H1 (cell line): Measurements from ENCODE around the gene CEP97. TPM values are rescaled to one million over a fixed set of nuclear protein-coding genes. Genes with fewer than 3 reads are reported as not detected.

Source experiments
- CTCF ChIA-PET: fragments of 300-600 bp; sonication (Branson Sonifier 250); formaldehyde crosslinking; loops from one replicate; lab custom pipeline; 2021; ENCODE audit not compliant: partially characterized antibody; lab: Charles Lee
- POLR2A ChIA-PET: fragments of 300-600 bp; sonication (Branson Sonifier 250); formaldehyde crosslinking; loops from one replicate; lab custom pipeline; 2021; ENCODE audit warnings: inconsistent platforms; ENCODE audit not compliant: partially characterized antibody; lab: Charles Lee
- DNase-seq, 2 experiments: peaks; one replicate each; pipeline versions ENCODE4 v3.0.0 to v3.0.0-alpha.2; 2010 to 2022; ENCODE audit warnings: low spot score in 2 of 2, low read depth in 1 of 2, mixed read lengths in 1 of 2
- FAIRE-seq: peaks from 2 replicates; lab custom pipeline; 2011; peaks lifted over from hg19 to GRCh38; lab: Jason Lieb, UNC
- H2AFZ ChIP-seq: 2 replicates; pipeline ENCODE4 v1.8.1; 2012; ENCODE audit warnings: low read length, inconsistent platforms
- H2AK5ac ChIP-seq: 2 replicates; pipeline ENCODE4 v1.6.1; 2013; ENCODE audit warnings: low read depth, low read length
- H2BK120ac ChIP-seq: replicated peaks from 2 replicates; pipeline ENCODE3; 2013; ENCODE audit warnings: low read depth, low read length, inconsistent platforms
- H2BK12ac ChIP-seq: 2 replicates; pipeline ENCODE4 v1.6.1; 2013; ENCODE audit warnings: low read depth, low read length
- H2BK15ac ChIP-seq: 2 replicates; pipeline ENCODE4 v1.6.1; 2013; ENCODE audit warnings: low read length
- H2BK20ac ChIP-seq: 2 replicates; pipeline ENCODE4 v1.6.1; 2013; ENCODE audit warnings: low read length
- H2BK5ac ChIP-seq: 2 replicates; pipeline ENCODE4 v1.6.1; 2013; ENCODE audit warnings: low read depth, low read length
- H3K14ac ChIP-seq: 2 replicates; pipeline ENCODE4 v1.6.1; 2013; ENCODE audit warnings: inconsistent platforms; ENCODE audit not compliant: insufficient read length
- H3K18ac ChIP-seq: 2 replicates; pipeline ENCODE4 v1.6.1; 2013; ENCODE audit warnings: low read length; ENCODE audit errors: extremely low read depth
- H3K23ac ChIP-seq: 2 replicates; pipeline ENCODE4 v1.6.1; 2013; ENCODE audit warnings: inconsistent platforms; ENCODE audit not compliant: insufficient read length
- H3K23me2 ChIP-seq: 2 replicates; pipeline ENCODE4 v1.6.1; 2013; ENCODE audit warnings: low read depth, low read length
- H3K27ac ChIP-seq: 2 replicates; pipeline ENCODE4 v1.6.1; 2011; ENCODE audit warnings: low read depth, low read length, inconsistent platforms
- H3K27me3 ChIP-seq, 4 experiments: replicated peaks in 1 of 4; 1 replicate in 1 of 4; 2 replicates in 3 of 4; pipeline versions ENCODE4 v1.6.1 to v1.8.1; 2011 to 2013; ENCODE audit warnings: low read length in 3 of 4, mild to moderate bottlenecking in 3 of 4, inconsistent platforms in 2 of 4, mixed read lengths in 2 of 4, moderate library complexity in 1 of 4; ENCODE audit not compliant: control insufficient read depth in 3 of 4, insufficient read depth in 3 of 4; ENCODE audit errors: extremely low read depth in 1 of 4
- H3K36me3 ChIP-seq, 4 experiments: 2 replicates each; pipeline versions ENCODE4 v1.6.1 to v1.8.1; 2011 to 2013; ENCODE audit warnings: mild to moderate bottlenecking in 4 of 4, low read length in 3 of 4, moderate library complexity in 2 of 4, control low read depth in 1 of 4, inconsistent platforms in 1 of 4; ENCODE audit not compliant: insufficient read depth in 4 of 4, control insufficient read depth in 2 of 4
- H3K4ac ChIP-seq: replicated peaks from 2 replicates; pipeline ENCODE3; 2013; ENCODE audit warnings: low read length, low read depth, mixed read lengths, inconsistent platforms; ENCODE audit not compliant: insufficient read length
- H3K4me1 ChIP-seq, 4 experiments: replicated peaks in 1 of 4; 1 replicate in 1 of 4; 2 replicates in 3 of 4; pipeline versions ENCODE4 v1.6.1 to v1.8.1; 2011 to 2013; ENCODE audit warnings: low read length in 3 of 4, inconsistent platforms in 2 of 4, mixed read lengths in 1 of 4; ENCODE audit not compliant: insufficient read depth in 4 of 4, control insufficient read depth in 3 of 4
- H3K4me2 ChIP-seq, 2 experiments: 2 replicates each; pipeline versions ENCODE4 v1.6.1 to v1.8.1; 2011 to 2013; ENCODE audit warnings: low read depth in 2 of 2, low read length in 2 of 2, control low read depth in 1 of 2, inconsistent platforms in 1 of 2, mild to moderate bottlenecking in 1 of 2; ENCODE audit not compliant: insufficient read depth in 1 of 2
- H3K4me3 ChIP-seq, 4 experiments: fragments of 200-600, 300-600 bp in 1 of 4; sonication (generic), shearing (Covaris generic), sonication (Bioruptor Twin) in 1 of 4; 2 replicates each; pipeline versions ENCODE4 v1.5.1 to v1.8.1; 2011 to 2016; ENCODE audit warnings: low read length in 4 of 4, low read depth in 3 of 4, control low read depth in 2 of 4, inconsistent platforms in 2 of 4, mild to moderate bottlenecking in 2 of 4, mixed read lengths in 1 of 4, moderate library complexity in 1 of 4; ENCODE audit not compliant: insufficient read depth in 2 of 4; ENCODE audit errors: extremely low read depth in 1 of 4
- H3K56ac ChIP-seq: replicated peaks from 2 replicates; pipeline ENCODE3; 2013; ENCODE audit warnings: low read depth, mild to moderate bottlenecking, mixed read lengths, low read length, inconsistent platforms; ENCODE audit not compliant: insufficient read length
- H3K79me1 ChIP-seq: 2 replicates; pipeline ENCODE4 v1.6.1; 2013; ENCODE audit warnings: low read depth, low read length, control low read depth
- H3K79me2 ChIP-seq, 2 experiments: 2 replicates each; pipeline versions ENCODE4 v1.6.1 to v1.8.1; 2012 to 2013; ENCODE audit warnings: low read length in 2 of 2, mild to moderate bottlenecking in 2 of 2, inconsistent platforms in 1 of 2; ENCODE audit not compliant: insufficient read depth in 2 of 2, control insufficient read depth in 1 of 2
- H3K9ac ChIP-seq, 4 experiments: replicated peaks in 1 of 4; 1 replicate in 1 of 4; 2 replicates in 3 of 4; pipeline versions ENCODE4 v1.6.1 to v1.8.1; 2011 to 2013; ENCODE audit warnings: low read depth in 3 of 4, low read length in 3 of 4, control low read depth in 2 of 4, mild to moderate bottlenecking in 2 of 4, moderate library complexity in 2 of 4, inconsistent platforms in 1 of 4; ENCODE audit errors: extremely low read depth in 1 of 4
- H3K9me3 ChIP-seq, 2 experiments: 2 replicates each; pipeline versions ENCODE4 v1.6.1 to v1.8.1; 2012 to 2013; ENCODE audit warnings: mild to moderate bottlenecking in 2 of 2, moderate library complexity in 2 of 2, control low read depth in 1 of 2, inconsistent platforms in 1 of 2, low read depth in 1 of 2, low read length in 1 of 2, mixed read lengths in 1 of 2; ENCODE audit not compliant: insufficient read depth in 2 of 2
- H4K20me1 ChIP-seq, 2 experiments: replicated peaks in 1 of 2; 2 replicates each; pipeline versions ENCODE3 to v1.8.1; 2011 to 2013; ENCODE audit warnings: inconsistent platforms in 2 of 2, low read length in 2 of 2, mild to moderate bottlenecking in 1 of 2; ENCODE audit not compliant: insufficient read depth in 2 of 2, control insufficient read depth in 1 of 2
- H4K5ac ChIP-seq: 2 replicates; pipeline ENCODE4 v1.6.1; 2013; ENCODE audit warnings: low read length, low read depth, mixed read lengths, inconsistent platforms; ENCODE audit not compliant: insufficient read length
- H4K8ac ChIP-seq: 2 replicates; pipeline ENCODE4 v1.8.0; 2013; ENCODE audit warnings: mild to moderate bottlenecking, moderate library complexity, low read length, inconsistent platforms; ENCODE audit not compliant: insufficient read depth; ENCODE audit errors: extremely low read depth
- H4K91ac ChIP-seq: replicated peaks from 2 replicates; pipeline ENCODE3; 2013; ENCODE audit warnings: low read length, mixed read lengths, inconsistent platforms; ENCODE audit not compliant: insufficient read length
- ASH2L ChIP-seq: fragments of 200-600, 300-600 bp; sonication (generic); IDR thresholded peaks from one replicate; pipeline ENCODE4 v1.7.1; 2017; ENCODE audit warnings: low read length
- CTCF ChIP-seq, 3 experiments: IDR thresholded peaks; 1 replicate in 2 of 3; 2 replicates in 1 of 3; pipeline versions ENCODE4 v1.5.1 to v1.6.1; 2011; ENCODE audit warnings: low read length in 3 of 3, mild to moderate bottlenecking in 3 of 3, inconsistent platforms in 2 of 3, low read depth in 1 of 3, moderate library complexity in 1 of 3; ENCODE audit not compliant: insufficient read depth in 1 of 3; ENCODE audit errors: control extremely low read depth in 1 of 3
- EGR1 ChIP-seq: IDR thresholded peaks from 2 replicates; pipeline ENCODE4 v1.6.1; 2011; ENCODE audit warnings: low read depth, low read length, borderline replicate concordance
- GTF2F1 ChIP-seq: IDR thresholded peaks from 2 replicates; pipeline ENCODE4 v1.6.1; 2012; ENCODE audit warnings: low read depth, low read length, improper control_type of control experiment, borderline replicate concordance
- HDAC6 ChIP-seq: IDR thresholded peaks from one replicate; pipeline ENCODE4 v1.7.1; 2012; ENCODE audit warnings: low read depth, mild to moderate bottlenecking, inconsistent platforms, low read length, moderate library complexity
- POLR2AphosphoS5 ChIP-seq: IDR thresholded peaks from 2 replicates; pipeline ENCODE4 v1.6.1; 2011; ENCODE audit warnings: low read depth, low read length
- SIX5 ChIP-seq: IDR thresholded peaks from 2 replicates; pipeline ENCODE4 v1.6.1; 2011; ENCODE audit warnings: mild to moderate bottlenecking, low read depth, low read length
- SP4 ChIP-seq: IDR thresholded peaks from 2 replicates; pipeline ENCODE4 v1.6.1; 2012; ENCODE audit warnings: low read length, inconsistent platforms
- TCF12 ChIP-seq: IDR thresholded peaks from 2 replicates; pipeline ENCODE4 v1.6.1; 2011; ENCODE audit warnings: low read depth, mild to moderate bottlenecking, low read length
- polyA plus RNA-seq, 7 experiments: library from polyadenylated mRNA; depleted of rRNA in 3 of 7; stranded (reverse) in 5 of 7; unstranded in 2 of 7; fragments of >200 nt in 5 of 7; fragments of 200-250 nt in 2 of 7; gene quantifications; 1 replicate in 5 of 7; 2 replicates in 1 of 7; 4 replicates in 1 of 7; pipeline versions ENCODE4 v1.2.1 to v1.2.3, GENCODE V29; 2011 to 2013; ENCODE audit warnings: missing spikeins in 2 of 7, mixed read lengths in 2 of 7
- total RNA-seq: library from RNA; stranded (reverse); fragmentation: NEBNext Ultra II Directional; extraction: Animal tissue kit (Norgen Biotek cat#: 25700); gene quantifications from 2 replicates; pipeline ENCODE4 v1.2.1, GENCODE V29; 2021
- TF ChIP-seq, protein P1 (sequence below): IDR thresholded peaks from 2 replicates; pipeline ENCODE4 v1.6.1; 2012; ENCODE audit warnings: inconsistent platforms

Gene CEP97
- total and polyA plus RNA-seq, 2 of the 8 experiments (the other 6 are each of a cell fraction or from before 2014, with no cell fraction given), result 1.6 to 13.2 TPM

DNA sequence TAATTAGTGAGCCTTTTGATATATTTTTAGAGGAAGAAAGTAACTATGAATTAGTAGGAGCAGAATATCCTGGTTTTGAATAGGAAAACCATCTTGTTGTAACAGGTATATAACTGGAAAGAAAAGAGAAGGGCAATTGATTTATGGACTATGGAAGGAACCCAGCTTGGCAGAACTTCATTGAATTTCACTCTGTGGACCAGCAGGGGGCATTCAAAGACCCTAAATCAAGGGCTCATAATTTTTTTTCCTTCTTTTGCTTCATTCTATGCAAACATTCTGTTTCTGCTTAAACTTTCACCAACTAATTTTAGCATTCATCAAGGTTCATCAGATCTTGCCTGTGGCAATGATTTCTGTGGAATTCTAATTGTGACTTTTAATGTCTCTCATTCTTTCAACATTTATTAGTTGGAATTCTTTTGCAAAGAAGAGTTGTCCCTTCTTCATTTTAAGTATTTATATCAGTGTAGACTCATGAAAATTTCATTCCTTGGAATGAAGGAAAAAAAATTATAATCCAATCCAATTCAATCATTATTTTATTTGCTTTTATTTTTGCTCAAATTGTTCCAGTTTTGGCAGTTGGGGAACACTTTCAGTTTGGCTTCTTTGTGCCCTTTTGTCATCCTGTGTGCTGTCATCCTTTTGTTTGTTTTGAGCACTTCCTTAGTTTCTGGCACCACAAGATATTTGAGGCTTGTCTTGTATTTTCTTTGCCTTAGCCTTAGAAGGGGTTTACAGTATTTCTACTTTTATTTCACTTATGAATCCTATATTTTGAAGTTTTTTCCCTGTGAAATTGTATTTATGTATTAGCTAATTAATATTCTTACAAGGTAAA is 85.0 kb downstream of the CEP97 start:
- H4K20me1 ChIP-seq, result no peaks in the 10 kb centered on the region
- H2BK12ac ChIP-seq, result no peak overlapping the region
- H4K5ac ChIP-seq, result no peak overlapping the region
- H3K23me2 ChIP-seq, result no peaks in the 10 kb centered on the region
- H2AFZ ChIP-seq, result no peak overlapping the region
- H3K27ac ChIP-seq, result no peak overlapping the region
- H4K8ac ChIP-seq, result no peak overlapping the region
- no peaks in the 10 kb centered on the region for H3K27me3 ChIP-seq
- no peak overlapping the region for H2AK5ac ChIP-seq
- no peak overlapping the region for H3K56ac ChIP-seq
- no peaks in the 10 kb centered on the region for H3K9me3 ChIP-seq
- no peak overlapping the region for H4K91ac ChIP-seq
- FAIRE-seq (peak; percentile 7), DNase-seq (no peak)
- H3K79me2 ChIP-seq, result no peaks in the 10 kb centered on the region
- no peak overlapping the region for H3K9ac ChIP-seq
- H3K4me1 ChIP-seq, result no peaks in the 10 kb centered on the region
- no peak overlapping the region for H2BK15ac ChIP-seq
- CTCF ChIA-PET, result interaction anchor here (0.6 to 8.8 kb wide), 17 partner anchors 13 to 735 kb away, joined by 3 to 174 read pairs (median 4); no protein-coding TSS in a partner anchor
- POLR2A ChIA-PET, result interaction anchor here (0.9 to 3.4 kb wide), 2 partner anchors 37 to 40 kb away, joined by 5 to 9 read pairs; partner anchors contain the start of gene NFKBIZ
- no peak overlapping the region for H2BK5ac ChIP-seq
- no peaks in the 10 kb centered on the region for H3K79me1 ChIP-seq
- no peak overlapping the region for H2BK20ac ChIP-seq
- no peak overlapping the region for H3K14ac ChIP-seq
- no peak overlapping the region for H2BK120ac ChIP-seq
- no peaks in the 10 kb centered on the region; a peak in 1 of 8 replicates for H3K36me3 ChIP-seq
- H3K23ac ChIP-seq, result no peak overlapping the region
- no peak overlapping the region for H3K4me2 ChIP-seq
- no peak overlapping the region for H3K18ac ChIP-seq
- H3K4me3 ChIP-seq, result no peak overlapping the region
- no peak overlapping the region for H3K4ac ChIP-seq
- no peak for TF ChIP-seq GTF2F1
- no peak for TF ChIP-seq POLR2AphosphoS5
- no peak for TF ChIP-seq ASH2L
- TF ChIP-seq, protein P1, sequence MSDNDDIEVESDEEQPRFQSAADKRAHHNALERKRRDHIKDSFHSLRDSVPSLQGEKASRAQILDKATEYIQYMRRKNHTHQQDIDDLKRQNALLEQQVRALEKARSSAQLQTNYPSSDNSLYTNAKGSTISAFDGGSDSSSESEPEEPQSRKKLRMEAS, result no peak
- TF ChIP-seq CTCF (IDR thresholded peaks at IDR 0.05; ENCODE audit: control extremely low read depth in 1 of 3, insufficient read depth in 1 of 3, low read depth in 1 of 3, low read length in 3 of 3), result peak in 2 of 3 experiments; percentile 44 to 59; a peak in 2 of 4 replicates
- TF ChIP-seq SP4, result no peak
- TF ChIP-seq TCF12, result no peak
- no peak for TF ChIP-seq SIX5
- TF ChIP-seq EGR1, result 0 out of 2 replicates have a peak, but pooled peaks have one; percentile 15
- no peak for TF ChIP-seq HDAC6
